ENCODE measurements around the gene IL1RAPL2. TPM values are rescaled to one million over a fixed set of nuclear protein-coding genes. Genes with fewer than 3 reads are reported as not detected.
A peak's percentile ranks its signal among the peaks of the same experiment; 100 is the strongest.

The IL1RAPL2 gene
- total RNA-seq, 1 experiment from 2014 or later, result not detected

DNA sequence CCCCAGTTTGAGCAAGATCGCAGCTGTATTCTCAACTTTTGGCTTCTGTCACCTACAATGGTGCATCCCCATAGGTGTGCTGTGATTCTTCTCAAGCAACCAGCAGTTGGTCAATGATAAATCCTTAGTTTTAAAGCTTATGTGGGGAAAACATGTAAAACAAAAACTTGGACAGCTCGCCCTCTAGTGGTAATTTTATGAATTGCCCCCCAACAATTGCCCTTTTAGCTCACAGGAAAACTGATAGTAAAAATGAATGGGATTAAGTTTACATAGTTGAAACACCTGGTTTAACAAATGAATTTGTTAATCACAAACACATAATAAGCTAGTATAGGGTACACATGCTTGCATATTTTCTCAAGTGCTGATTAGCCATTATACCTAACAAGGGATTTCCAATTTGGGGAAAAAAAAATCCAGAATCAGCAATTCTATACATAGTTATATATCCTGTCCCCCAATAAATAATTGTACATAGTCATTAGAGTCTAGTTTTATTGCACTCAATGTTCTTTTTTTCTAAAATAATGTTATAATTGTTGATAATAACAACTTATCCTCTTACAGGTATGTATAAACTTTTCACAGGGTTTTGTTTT is 624.4 kb downstream of the IL1RAPL2 start:
- DNase-seq (ENCODE audit: low read depth, low spot score), result peak; percentile 36
- no peaks in the 10 kb centered on the region for H3K9me3 ChIP-seq (ENCODE audit: control insufficient read depth, insufficient read depth, low read depth, low read length)
- no peaks in the 10 kb centered on the region for H3K27me3 ChIP-seq (ENCODE audit: control insufficient read depth, insufficient read depth, low read length)
- BruUV-seq (replicated peaks), result no TSS peak
- CTCF ChIA-PET, result interaction anchor here (0.5 to 1.2 kb wide), 7 partner anchors 14 to 715 kb away, joined by 3 to 6 read pairs (median 4); no protein-coding TSS in a partner anchor
- TF ChIP-seq TCF7L2 (IDR thresholded peaks at IDR 0.05; ENCODE audit: low read depth, low read length), result no peak
- TF ChIP-seq, protein P1, sequence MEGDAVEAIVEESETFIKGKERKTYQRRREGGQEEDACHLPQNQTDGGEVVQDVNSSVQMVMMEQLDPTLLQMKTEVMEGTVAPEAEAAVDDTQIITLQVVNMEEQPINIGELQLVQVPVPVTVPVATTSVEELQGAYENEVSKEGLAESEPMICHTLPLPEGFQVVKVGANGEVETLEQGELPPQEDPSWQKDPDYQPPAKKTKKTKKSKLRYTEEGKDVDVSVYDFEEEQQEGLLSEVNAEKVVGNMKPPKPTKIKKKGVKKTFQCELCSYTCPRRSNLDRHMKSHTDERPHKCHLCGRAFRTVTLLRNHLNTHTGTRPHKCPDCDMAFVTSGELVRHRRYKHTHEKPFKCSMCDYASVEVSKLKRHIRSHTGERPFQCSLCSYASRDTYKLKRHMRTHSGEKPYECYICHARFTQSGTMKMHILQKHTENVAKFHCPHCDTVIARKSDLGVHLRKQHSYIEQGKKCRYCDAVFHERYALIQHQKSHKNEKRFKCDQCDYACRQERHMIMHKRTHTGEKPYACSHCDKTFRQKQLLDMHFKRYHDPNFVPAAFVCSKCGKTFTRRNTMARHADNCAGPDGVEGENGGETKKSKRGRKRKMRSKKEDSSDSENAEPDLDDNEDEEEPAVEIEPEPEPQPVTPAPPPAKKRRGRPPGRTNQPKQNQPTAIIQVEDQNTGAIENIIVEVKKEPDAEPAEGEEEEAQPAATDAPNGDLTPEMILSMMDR (IDR thresholded peaks at IDR 0.05), result peak; percentile 78
- intact Hi-C loops (cut with micrococcal nuclease; ENCODE audit: unreplicated experiment), result loop anchor here (10.0 kb wide), 1 partner anchor 626 kb away; the partner anchor contains the start of gene IL1RAPL2
- in situ Hi-C loops (cut with HindIII; ENCODE audit: low pct_unique_long_range_greater_than_20kb, low sequenced_read_pairs), result no loop called here
- H3K36me3 ChIP-seq (ENCODE audit: control insufficient read depth, insufficient read depth, low read length), result no peaks in the 10 kb centered on the region
- ATAC-seq, result peak; percentile 73
- no peaks in the 10 kb centered on the region for H3K4me1 ChIP-seq (ENCODE audit: control insufficient read depth, insufficient read depth, low read length)
- no peak overlapping the region for H3K27ac ChIP-seq (ENCODE audit: low read length)
- no peak overlapping the region for H3K4me3 ChIP-seq (ENCODE audit: low read depth in 2 of 2, low read length in 2 of 2)
- POLR2A ChIA-PET, result no interaction called here

DNA sequence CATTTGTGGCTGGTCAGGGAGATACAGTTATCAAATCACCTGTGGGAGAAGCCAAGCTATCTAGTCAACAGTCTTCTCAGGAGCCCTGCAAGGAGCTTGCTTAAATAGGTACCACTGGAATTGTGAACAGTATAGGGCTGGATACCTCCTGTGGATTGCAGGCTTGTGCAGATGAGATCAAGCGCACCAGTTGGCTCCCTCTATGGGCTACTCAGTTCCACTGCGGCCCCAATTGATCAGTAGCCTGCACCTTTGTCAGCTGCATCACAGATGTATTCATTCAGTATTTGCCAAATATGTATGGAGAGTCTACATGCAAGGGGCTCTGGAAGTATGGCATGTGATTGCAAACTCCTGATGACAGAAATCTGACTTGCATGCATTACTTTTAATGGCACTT is 625.9 kb downstream of the IL1RAPL2 start:
- no TSS peak for BruUV-seq (replicated peaks)
- ATAC-seq, result peak; percentile 86
- no peak overlapping the region for H3K27ac ChIP-seq (ENCODE audit: low read length)
- H3K27me3 ChIP-seq (ENCODE audit: control insufficient read depth, insufficient read depth, low read length), result no peaks in the 10 kb centered on the region
- intact Hi-C loops (cut with micrococcal nuclease; ENCODE audit: unreplicated experiment), result loop anchor here (10.0 kb wide), 1 partner anchor 627 kb away; the partner anchor contains the start of gene IL1RAPL2
- peak; percentile 1 for DNase-seq (ENCODE audit: low read depth, low spot score)
- TF ChIP-seq, protein P1 (IDR thresholded peaks at IDR 0.05), result peak; percentile 68
- TF ChIP-seq, protein P2, sequence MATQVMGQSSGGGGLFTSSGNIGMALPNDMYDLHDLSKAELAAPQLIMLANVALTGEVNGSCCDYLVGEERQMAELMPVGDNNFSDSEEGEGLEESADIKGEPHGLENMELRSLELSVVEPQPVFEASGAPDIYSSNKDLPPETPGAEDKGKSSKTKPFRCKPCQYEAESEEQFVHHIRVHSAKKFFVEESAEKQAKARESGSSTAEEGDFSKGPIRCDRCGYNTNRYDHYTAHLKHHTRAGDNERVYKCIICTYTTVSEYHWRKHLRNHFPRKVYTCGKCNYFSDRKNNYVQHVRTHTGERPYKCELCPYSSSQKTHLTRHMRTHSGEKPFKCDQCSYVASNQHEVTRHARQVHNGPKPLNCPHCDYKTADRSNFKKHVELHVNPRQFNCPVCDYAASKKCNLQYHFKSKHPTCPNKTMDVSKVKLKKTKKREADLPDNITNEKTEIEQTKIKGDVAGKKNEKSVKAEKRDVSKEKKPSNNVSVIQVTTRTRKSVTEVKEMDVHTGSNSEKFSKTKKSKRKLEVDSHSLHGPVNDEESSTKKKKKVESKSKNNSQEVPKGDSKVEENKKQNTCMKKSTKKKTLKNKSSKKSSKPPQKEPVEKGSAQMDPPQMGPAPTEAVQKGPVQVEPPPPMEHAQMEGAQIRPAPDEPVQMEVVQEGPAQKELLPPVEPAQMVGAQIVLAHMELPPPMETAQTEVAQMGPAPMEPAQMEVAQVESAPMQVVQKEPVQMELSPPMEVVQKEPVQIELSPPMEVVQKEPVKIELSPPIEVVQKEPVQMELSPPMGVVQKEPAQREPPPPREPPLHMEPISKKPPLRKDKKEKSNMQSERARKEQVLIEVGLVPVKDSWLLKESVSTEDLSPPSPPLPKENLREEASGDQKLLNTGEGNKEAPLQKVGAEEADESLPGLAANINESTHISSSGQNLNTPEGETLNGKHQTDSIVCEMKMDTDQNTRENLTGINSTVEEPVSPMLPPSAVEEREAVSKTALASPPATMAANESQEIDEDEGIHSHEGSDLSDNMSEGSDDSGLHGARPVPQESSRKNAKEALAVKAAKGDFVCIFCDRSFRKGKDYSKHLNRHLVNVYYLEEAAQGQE (IDR thresholded peaks at IDR 0.05; ENCODE audit: insufficient read depth in 1 of 2, low read depth in 2 of 2, low read length in 1 of 2), result no peak
- TF ChIP-seq SIN3A (IDR thresholded peaks at IDR 0.05; ENCODE audit: borderline replicate concordance, insufficient read depth, low read depth, low read length) (no peak), TCF7L2 (IDR thresholded peaks at IDR 0.05; ENCODE audit: low read depth, low read length) (no peak), POLR2AphosphoS5 (IDR thresholded peaks at IDR 0.05; ENCODE audit: low read depth, low read length) (no peak)
- CTCF ChIA-PET, result interaction anchor here (1.4 kb wide), 1 partner anchor 181 kb away, joined by 3 read pairs; no protein-coding TSS in a partner anchor
- H3K4me3 ChIP-seq (ENCODE audit: low read depth in 2 of 2, low read length in 2 of 2), result no peak overlapping the region
- no peaks in the 10 kb centered on the region for H3K9me3 ChIP-seq (ENCODE audit: control insufficient read depth, insufficient read depth, low read depth, low read length)
- POLR2A ChIA-PET, result no interaction called here
- no peaks in the 10 kb centered on the region for H3K36me3 ChIP-seq (ENCODE audit: control insufficient read depth, insufficient read depth, low read length)
- H3K4me1 ChIP-seq (ENCODE audit: control insufficient read depth, insufficient read depth, low read length), result no peaks in the 10 kb centered on the region
- in situ Hi-C loops (cut with HindIII; ENCODE audit: low pct_unique_long_range_greater_than_20kb, low sequenced_read_pairs), result no loop called here
